HFFc6 (cell line): ENCODE data around the gene NOL12. TPM values are rescaled to one million over a fixed set of nuclear protein-coding genes. Genes with fewer than 3 reads are reported as not detected.
A peak's percentile ranks its signal among the peaks of the same experiment; 100 is the strongest.

Experiments used
- DNase-seq: peaks from one replicate; pipeline ENCODE4 v3.0.0-alpha.2; 2018
- H3K27ac Mint-ChIP-seq: 2 replicates; pipeline ENCODE4 v1.8.0; 2020; ENCODE audit warnings: mild to moderate bottlenecking, mixed read lengths
- H3K27me3 Mint-ChIP-seq: 2 replicates; pipeline ENCODE4 v1.8.0; 2021; ENCODE audit warnings: mild to moderate bottlenecking, moderate library complexity, mixed read lengths; ENCODE audit not compliant: insufficient read depth
- H3K36me3 Mint-ChIP-seq: 2 replicates; pipeline ENCODE4 v1.8.0; 2021; ENCODE audit warnings: low read depth, mixed read lengths
- H3K4me1 Mint-ChIP-seq: 2 replicates; pipeline ENCODE4 v1.8.0; 2020; ENCODE audit warnings: low read depth, mixed read lengths
- H3K4me3 Mint-ChIP-seq: 2 replicates; pipeline ENCODE4 v1.8.0; 2020; ENCODE audit warnings: mild to moderate bottlenecking, moderate library complexity, mixed read lengths
- H3K9me3 Mint-ChIP-seq: 2 replicates; pipeline ENCODE4 v1.8.0; 2020; ENCODE audit warnings: mild to moderate bottlenecking, mixed read lengths
- CTCF ChIP-seq: fragments of 200-600 bp; sonication (generic); IDR thresholded peaks from 2 replicates; pipeline ENCODE4 v1.5.0; 2021; ENCODE audit warnings: antibody characterized with exemption, mild to moderate bottlenecking
- total RNA-seq, 6 experiments: library from RNA; stranded (reverse); fragmentation: NEBNext Ultra II Directional; extraction: Animal tissue kit (Norgen Biotek cat#: 25700); gene quantifications; 2 replicates in 1 of 6; 3 replicates in 5 of 6; pipeline ENCODE4 v1.2.3, GENCODE V29; 2021

The NOL12 gene
- total RNA-seq, 6 experiments from 2014 or later: 17.7 to 29.6 (median 26.9) TPM

GRCh38 chr22:37739035-37739434 is 52.9 kb downstream of the NOL12 start:
- TF ChIP-seq CTCF: no peak
- Mint-ChIP-seq H3K4me1 (peaks cover 47% of the 10 kb centered on the region), H3K36me3 (no peaks in the 10 kb centered on the region), H3K9me3 (no peaks in the 10 kb centered on the region), H3K27ac (no peak overlapping the region), H3K27me3 (peaks cover 10% of the 10 kb centered on the region), H3K4me3 (no peak overlapping the region)
- no peak for DNase-seq

GRCh38 chr22:37739611-37740049 is 53.5 kb downstream of the NOL12 start:
- Mint-ChIP-seq H3K27me3 (peaks cover 10% of the 10 kb centered on the region), H3K27ac (no peak overlapping the region), H3K4me3 (no peak overlapping the region), H3K4me1 (peaks cover 53% of the 10 kb centered on the region), H3K36me3 (no peaks in the 10 kb centered on the region), H3K9me3 (no peaks in the 10 kb centered on the region)
- DNase-seq: no peak
- no peak for TF ChIP-seq CTCF

- H3K4me3 Mint-ChIP-seq: no peak overlapping the region
- no peaks in the 10 kb centered on the region; the same call in 1 of the 2 replicates for H3K36me3 Mint-ChIP-seq
- H3K27me3 Mint-ChIP-seq: peaks cover 10% of the 10 kb centered on the region
- TF ChIP-seq CTCF: no peak; the same call in 1 of the 2 replicates
- 0 out of 2 replicates have a peak overlapping the region, but pooled peaks have one; percentile 22 for H3K27ac Mint-ChIP-seq
- H3K4me1 Mint-ChIP-seq: peaks cover 63% of the 10 kb centered on the region
- no peak for DNase-seq
- H3K9me3 Mint-ChIP-seq: no peaks in the 10 kb centered on the region
These were observed 54.5 kb downstream of the NOL12 start for GRCh38 chr22:37740455-37741311.

- Mint-ChIP-seq H3K4me1 (peaks cover 63% of the 10 kb centered on the region), H3K4me3 (no peak overlapping the region), H3K36me3 (no peaks in the 10 kb centered on the region; the same call in 1 of the 2 replicates), H3K9me3 (no peaks in the 10 kb centered on the region), H3K27me3 (peaks cover 10% of the 10 kb centered on the region), H3K27ac (peak overlapping the region; percentile 20; the same call in 1 of the 2 replicates)
- TF ChIP-seq CTCF: no peak
- peak; percentile 83 for DNase-seq
These were observed 55.2 kb downstream of the NOL12 start for GRCh38 chr22:37741312-37741795.

GRCh38 chr22:37742376-37743171 is 56.4 kb downstream of the NOL12 start:
- Mint-ChIP-seq H3K4me1 (peaks cover 67% of the 10 kb centered on the region), H3K27me3 (peaks cover 5% of the 10 kb centered on the region), H3K4me3 (peak overlapping the region; percentile 52), H3K9me3 (no peaks in the 10 kb centered on the region), H3K36me3 (peaks cover 1% of the 10 kb centered on the region; the same call in 1 of the 2 replicates), H3K27ac (peak overlapping the region; percentile 83)
- peak; percentile 88 for DNase-seq
- peak; percentile 15; the same call in 1 of the 2 replicates for TF ChIP-seq CTCF

Other genes with a start within 250 kb of the NOL12 start
- not detected for gene MFNG, start 200.0 kb upstream of the NOL12 start, total RNA-seq
- 1 to 10 TPM; 4.4 to 5.6 (median 4.8) TPM for gene CARD10, start 166.9 kb upstream of the NOL12 start, total RNA-seq
- 100 to 1,000 TPM in 3 of 6 experiments, 10 to 100 TPM in 3; 88.3 to 104 (median 97.2) TPM for gene CDC42EP1, start 125.9 kb upstream of the NOL12 start, total RNA-seq
- not detected for gene LGALS2, start 106.3 kb upstream of the NOL12 start, total RNA-seq
- gene GGA1, start 77.5 kb upstream of the NOL12 start, total RNA-seq: 10 to 100 TPM; 37.5 to 45.4 (median 41.5) TPM
- gene SH3BP1, start 46.7 kb upstream of the NOL12 start, total RNA-seq: 10 to 100 TPM; 15.9 to 26.3 (median 23.0) TPM
- gene PDXP, start 27.6 kb upstream of the NOL12 start, total RNA-seq: 10 to 100 TPM; 15.3 to 24.5 (median 18.4) TPM
- gene LGALS1, start 10.7 kb upstream of the NOL12 start, total RNA-seq: 1,000 to 10,000 TPM; 5,326 to 7,192 (median 6,673) TPM
- 10 to 100 TPM; 74.3 to 92.5 (median 91.6) TPM for gene TRIOBP, start 10.7 kb downstream of the NOL12 start, total RNA-seq
- gene GCAT, start 121.6 kb downstream of the NOL12 start, total RNA-seq: 10 to 100 TPM; 27.6 to 42.3 (median 29.2) TPM
- not detected for gene GALR3, start 137.0 kb downstream of the NOL12 start, total RNA-seq
- 10 to 100 TPM; 18.3 to 25.4 (median 20.9) TPM for gene ANKRD54, start 158.0 kb downstream of the NOL12 start, total RNA-seq
- gene EIF3L, start 163.1 kb downstream of the NOL12 start, total RNA-seq: 100 to 1,000 TPM; 306 to 371 (median 357) TPM
- 10 to 100 TPM; 37.7 to 46.5 (median 40.5) TPM for gene MICALL1, start 220.0 kb downstream of the NOL12 start, total RNA-seq